Neural crest cell (in vitro differentiated cells): ENCODE data around the gene NR2C2AP. TPM values are rescaled to one million over a fixed set of nuclear protein-coding genes. Genes with fewer than 3 reads are reported as not detected.

Experiments used
- DNase-seq: peaks from one replicate; pipeline ENCODE4 v3.0.0; 2021; ENCODE audit warnings: low read depth, mixed read lengths, low spot score
- H3K27ac Mint-ChIP-seq: one replicate; pipeline ENCODE4 v1.8.0; 2021; ENCODE audit warnings: mild to moderate bottlenecking, mixed read lengths; ENCODE audit not compliant: unreplicated experiment
- H3K27me3 Mint-ChIP-seq: 2 replicates; pipeline ENCODE4 v1.8.0; 2021; ENCODE audit warnings: low read depth, mild to moderate bottlenecking, mixed read lengths
- H3K36me3 Mint-ChIP-seq: 2 replicates; pipeline ENCODE4 v1.8.0; 2021; ENCODE audit warnings: low read depth, mild to moderate bottlenecking, mixed read lengths
- H3K4me1 Mint-ChIP-seq: 2 replicates; pipeline ENCODE4 v1.8.0; 2021; ENCODE audit warnings: mixed read lengths
- H3K4me3 Mint-ChIP-seq: one replicate; pipeline ENCODE4 v1.8.0; 2021; ENCODE audit warnings: mild to moderate bottlenecking, mixed read lengths
- H3K9me3 Mint-ChIP-seq: 2 replicates; pipeline ENCODE4 v1.8.0; 2021; ENCODE audit warnings: mixed read lengths
- CTCF ChIP-seq: fragments of 200-600 bp; sonication (generic); conservative IDR thresholded peaks from 2 replicates; pipeline ENCODE4 v1.5.0; 2021; ENCODE audit warnings: antibody characterized with exemption, mild to moderate bottlenecking
- total RNA-seq: library from RNA; stranded (reverse); gene quantifications from 2 replicates; pipeline ENCODE4 v1.2.1, GENCODE V29; 2021

NR2C2AP gene
- total RNA-seq, 1 donor from 2014 or later, result 18.6 TPM

GRCh38 chr19:19227217-19227616 lies 24.0 kb upstream of the NR2C2AP start:
- no peaks in the 10 kb centered on the region for H3K36me3 Mint-ChIP-seq
- H3K9me3 Mint-ChIP-seq, result no peaks in the 10 kb centered on the region
- peaks cover 63% of the 10 kb centered on the region for H3K27me3 Mint-ChIP-seq
- no peak overlapping the region for H3K4me3 Mint-ChIP-seq
- no peak overlapping the region for H3K27ac Mint-ChIP-seq
- H3K4me1 Mint-ChIP-seq, result no peaks in the 10 kb centered on the region
- DNase-seq, result no peak
- no peak for TF ChIP-seq CTCF

- H3K36me3 Mint-ChIP-seq, result no peaks in the 10 kb centered on the region
- DNase-seq, result no peak
Measured at GRCh38 chr19:19226663-19227062, 23.4 kb upstream of the NR2C2AP start.

GRCh38 chr19:19226204-19226603 lies 23.0 kb upstream of the NR2C2AP start:
- H3K4me1 Mint-ChIP-seq, result no peaks in the 10 kb centered on the region
- H3K27ac Mint-ChIP-seq, result no peak overlapping the region
- H3K4me3 Mint-ChIP-seq, result no peak overlapping the region
- no peaks in the 10 kb centered on the region for H3K36me3 Mint-ChIP-seq
- H3K27me3 Mint-ChIP-seq, result peaks cover 58% of the 10 kb centered on the region
- no peak for DNase-seq
- no peak for TF ChIP-seq CTCF
- H3K9me3 Mint-ChIP-seq, result no peaks in the 10 kb centered on the region

More at GRCh38 chr19:19226663-19227062, 23.4 kb upstream of the NR2C2AP start:
- no peak overlapping the region for H3K4me3 Mint-ChIP-seq
- no peaks in the 10 kb centered on the region for H3K4me1 Mint-ChIP-seq
- no peak for TF ChIP-seq CTCF
- H3K27ac Mint-ChIP-seq, result no peak overlapping the region
- peaks cover 59% of the 10 kb centered on the region for H3K27me3 Mint-ChIP-seq
- no peaks in the 10 kb centered on the region for H3K9me3 Mint-ChIP-seq

GRCh38 chr19:19224852-19225494 lies 21.8 kb upstream of the NR2C2AP start:
- Mint-ChIP-seq H3K4me3 (no peak overlapping the region), H3K27ac (no peak overlapping the region), H3K4me1 (no peaks in the 10 kb centered on the region), H3K9me3 (no peaks in the 10 kb centered on the region), H3K27me3 (peaks cover 58% of the 10 kb centered on the region), H3K36me3 (no peaks in the 10 kb centered on the region)
- TF ChIP-seq CTCF, result peak; percentile 67
- DNase-seq, result peak; percentile 65

- Mint-ChIP-seq H3K27me3 (peaks cover 56% of the 10 kb centered on the region), H3K4me3 (no peak overlapping the region)
- no peak for TF ChIP-seq CTCF
Measured at GRCh38 chr19:19224150-19224851, 21.1 kb upstream of the NR2C2AP start.

More at GRCh38 chr19:19224150-19224851, 21.1 kb upstream of the NR2C2AP start:
- Mint-ChIP-seq H3K9me3 (no peaks in the 10 kb centered on the region), H3K4me1 (no peaks in the 10 kb centered on the region), H3K27ac (no peak overlapping the region), H3K36me3 (no peaks in the 10 kb centered on the region)
- DNase-seq, result no peak
